ENCODE measurements around the gene LINGO4.

GRCh38 chr1:151846062-151846568 lies 40.9 kb upstream of the LINGO4 start:
- TF ChIP-seq CTCF (IDR thresholded peaks at IDR 0.05) (no peak), ZFX (IDR thresholded peaks at IDR 0.05; ENCODE audit: borderline replicate concordance) (no peak)
